H1 (cell line): ENCODE data around the gene RASAL2. TPM values are rescaled to one million over a fixed set of nuclear protein-coding genes. Genes with fewer than 3 reads are reported as not detected.

Experiments
- CTCF ChIA-PET: fragments of 300-600 bp; sonication (Branson Sonifier 250); formaldehyde crosslinking; loops from one replicate; lab custom pipeline; 2021; ENCODE audit not compliant: partially characterized antibody; lab: Charles Lee
- POLR2A ChIA-PET: fragments of 300-600 bp; sonication (Branson Sonifier 250); formaldehyde crosslinking; loops from one replicate; lab custom pipeline; 2021; ENCODE audit warnings: inconsistent platforms; ENCODE audit not compliant: partially characterized antibody; lab: Charles Lee
- DNase-seq, 2 experiments: peaks; one replicate each; pipeline versions ENCODE4 v3.0.0 to v3.0.0-alpha.2; 2010 to 2022; ENCODE audit warnings: low spot score in 2 of 2, low read depth in 1 of 2, mixed read lengths in 1 of 2
- FAIRE-seq: peaks from 2 replicates; lab custom pipeline; 2011; peaks lifted over from hg19 to GRCh38; lab: Jason Lieb, UNC
- H2AFZ ChIP-seq: 2 replicates; pipeline ENCODE4 v1.8.1; 2012; ENCODE audit warnings: low read length, inconsistent platforms
- H2AK5ac ChIP-seq: 2 replicates; pipeline ENCODE4 v1.6.1; 2013; ENCODE audit warnings: low read depth, low read length
- H2BK120ac ChIP-seq: replicated peaks from 2 replicates; pipeline ENCODE3; 2013; ENCODE audit warnings: low read depth, low read length, inconsistent platforms
- H2BK12ac ChIP-seq: 2 replicates; pipeline ENCODE4 v1.6.1; 2013; ENCODE audit warnings: low read depth, low read length
- H2BK15ac ChIP-seq: 2 replicates; pipeline ENCODE4 v1.6.1; 2013; ENCODE audit warnings: low read length
- H2BK20ac ChIP-seq: 2 replicates; pipeline ENCODE4 v1.6.1; 2013; ENCODE audit warnings: low read length
- H2BK5ac ChIP-seq: 2 replicates; pipeline ENCODE4 v1.6.1; 2013; ENCODE audit warnings: low read depth, low read length
- H3K14ac ChIP-seq: 2 replicates; pipeline ENCODE4 v1.6.1; 2013; ENCODE audit warnings: inconsistent platforms; ENCODE audit not compliant: insufficient read length
- H3K18ac ChIP-seq: 2 replicates; pipeline ENCODE4 v1.6.1; 2013; ENCODE audit warnings: low read length; ENCODE audit errors: extremely low read depth
- H3K23ac ChIP-seq: 2 replicates; pipeline ENCODE4 v1.6.1; 2013; ENCODE audit warnings: inconsistent platforms; ENCODE audit not compliant: insufficient read length
- H3K23me2 ChIP-seq: 2 replicates; pipeline ENCODE4 v1.6.1; 2013; ENCODE audit warnings: low read depth, low read length
- H3K27ac ChIP-seq: 2 replicates; pipeline ENCODE4 v1.6.1; 2011; ENCODE audit warnings: low read depth, low read length, inconsistent platforms
- H3K27me3 ChIP-seq, 4 experiments: replicated peaks in 1 of 4; 1 replicate in 1 of 4; 2 replicates in 3 of 4; pipeline versions ENCODE4 v1.6.1 to v1.8.1; 2011 to 2013; ENCODE audit warnings: low read length in 3 of 4, mild to moderate bottlenecking in 3 of 4, inconsistent platforms in 2 of 4, mixed read lengths in 2 of 4, moderate library complexity in 1 of 4; ENCODE audit not compliant: control insufficient read depth in 3 of 4, insufficient read depth in 3 of 4; ENCODE audit errors: extremely low read depth in 1 of 4
- H3K36me3 ChIP-seq, 4 experiments: 2 replicates each; pipeline versions ENCODE4 v1.6.1 to v1.8.1; 2011 to 2013; ENCODE audit warnings: mild to moderate bottlenecking in 4 of 4, low read length in 3 of 4, moderate library complexity in 2 of 4, control low read depth in 1 of 4, inconsistent platforms in 1 of 4; ENCODE audit not compliant: insufficient read depth in 4 of 4, control insufficient read depth in 2 of 4
- H3K4ac ChIP-seq: replicated peaks from 2 replicates; pipeline ENCODE3; 2013; ENCODE audit warnings: low read length, low read depth, mixed read lengths, inconsistent platforms; ENCODE audit not compliant: insufficient read length
- H3K4me1 ChIP-seq, 4 experiments: replicated peaks in 1 of 4; 1 replicate in 1 of 4; 2 replicates in 3 of 4; pipeline versions ENCODE4 v1.6.1 to v1.8.1; 2011 to 2013; ENCODE audit warnings: low read length in 3 of 4, inconsistent platforms in 2 of 4, mixed read lengths in 1 of 4; ENCODE audit not compliant: insufficient read depth in 4 of 4, control insufficient read depth in 3 of 4
- H3K4me2 ChIP-seq, 2 experiments: 2 replicates each; pipeline versions ENCODE4 v1.6.1 to v1.8.1; 2011 to 2013; ENCODE audit warnings: low read depth in 2 of 2, low read length in 2 of 2, control low read depth in 1 of 2, inconsistent platforms in 1 of 2, mild to moderate bottlenecking in 1 of 2; ENCODE audit not compliant: insufficient read depth in 1 of 2
- H3K4me3 ChIP-seq, 4 experiments: fragments of 200-600, 300-600 bp in 1 of 4; sonication (generic), shearing (Covaris generic), sonication (Bioruptor Twin) in 1 of 4; 2 replicates each; pipeline versions ENCODE4 v1.5.1 to v1.8.1; 2011 to 2016; ENCODE audit warnings: low read length in 4 of 4, low read depth in 3 of 4, control low read depth in 2 of 4, inconsistent platforms in 2 of 4, mild to moderate bottlenecking in 2 of 4, mixed read lengths in 1 of 4, moderate library complexity in 1 of 4; ENCODE audit not compliant: insufficient read depth in 2 of 4; ENCODE audit errors: extremely low read depth in 1 of 4
- H3K56ac ChIP-seq: replicated peaks from 2 replicates; pipeline ENCODE3; 2013; ENCODE audit warnings: low read depth, mild to moderate bottlenecking, mixed read lengths, low read length, inconsistent platforms; ENCODE audit not compliant: insufficient read length
- H3K79me1 ChIP-seq: 2 replicates; pipeline ENCODE4 v1.6.1; 2013; ENCODE audit warnings: low read depth, low read length, control low read depth
- H3K79me2 ChIP-seq, 2 experiments: 2 replicates each; pipeline versions ENCODE4 v1.6.1 to v1.8.1; 2012 to 2013; ENCODE audit warnings: low read length in 2 of 2, mild to moderate bottlenecking in 2 of 2, inconsistent platforms in 1 of 2; ENCODE audit not compliant: insufficient read depth in 2 of 2, control insufficient read depth in 1 of 2
- H3K9ac ChIP-seq, 4 experiments: replicated peaks in 1 of 4; 1 replicate in 1 of 4; 2 replicates in 3 of 4; pipeline versions ENCODE4 v1.6.1 to v1.8.1; 2011 to 2013; ENCODE audit warnings: low read depth in 3 of 4, low read length in 3 of 4, control low read depth in 2 of 4, mild to moderate bottlenecking in 2 of 4, moderate library complexity in 2 of 4, inconsistent platforms in 1 of 4; ENCODE audit errors: extremely low read depth in 1 of 4
- H3K9me3 ChIP-seq, 2 experiments: 2 replicates each; pipeline versions ENCODE4 v1.6.1 to v1.8.1; 2012 to 2013; ENCODE audit warnings: mild to moderate bottlenecking in 2 of 2, moderate library complexity in 2 of 2, control low read depth in 1 of 2, inconsistent platforms in 1 of 2, low read depth in 1 of 2, low read length in 1 of 2, mixed read lengths in 1 of 2; ENCODE audit not compliant: insufficient read depth in 2 of 2
- H4K20me1 ChIP-seq, 2 experiments: replicated peaks in 1 of 2; 2 replicates each; pipeline versions ENCODE3 to v1.8.1; 2011 to 2013; ENCODE audit warnings: inconsistent platforms in 2 of 2, low read length in 2 of 2, mild to moderate bottlenecking in 1 of 2; ENCODE audit not compliant: insufficient read depth in 2 of 2, control insufficient read depth in 1 of 2
- H4K5ac ChIP-seq: 2 replicates; pipeline ENCODE4 v1.6.1; 2013; ENCODE audit warnings: low read length, low read depth, mixed read lengths, inconsistent platforms; ENCODE audit not compliant: insufficient read length
- H4K8ac ChIP-seq: 2 replicates; pipeline ENCODE4 v1.8.0; 2013; ENCODE audit warnings: mild to moderate bottlenecking, moderate library complexity, low read length, inconsistent platforms; ENCODE audit not compliant: insufficient read depth; ENCODE audit errors: extremely low read depth
- H4K91ac ChIP-seq: replicated peaks from 2 replicates; pipeline ENCODE3; 2013; ENCODE audit warnings: low read length, mixed read lengths, inconsistent platforms; ENCODE audit not compliant: insufficient read length
- BCL11A ChIP-seq, 2 experiments: IDR thresholded peaks; one replicate each; pipeline ENCODE4 v1.6.1; 2011; ENCODE audit warnings: low read depth in 2 of 2, low read length in 2 of 2, mild to moderate bottlenecking in 2 of 2
- CEBPB ChIP-seq: IDR thresholded peaks from 2 replicates; pipeline ENCODE4 v1.6.1; 2012; ENCODE audit warnings: low read depth, low read length
- EGR1 ChIP-seq: IDR thresholded peaks from 2 replicates; pipeline ENCODE4 v1.6.1; 2011; ENCODE audit warnings: low read depth, low read length, borderline replicate concordance
- EZH2 ChIP-seq: fragments of 200-600 bp; sonication (generic); IDR thresholded peaks from 2 replicates; pipeline ENCODE4 v1.7.1; 2012; ENCODE audit warnings: low read depth, mild to moderate bottlenecking, moderate library complexity, low read length, inconsistent platforms; ENCODE audit not compliant: severe bottlenecking
- KDM1A ChIP-seq: fragments of 200-600, 300-600 bp; sonication (generic); IDR thresholded peaks from 2 replicates; pipeline ENCODE4 v1.7.1; 2016; ENCODE audit warnings: mild to moderate bottlenecking, low read length, borderline replicate concordance
- KDM4A ChIP-seq: IDR thresholded peaks from one replicate; pipeline ENCODE4 v1.7.1; 2012; ENCODE audit warnings: low read depth, mild to moderate bottlenecking, moderate library complexity, low read length, inconsistent platforms; ENCODE audit not compliant: severe bottlenecking
- POLR2A ChIP-seq, 2 experiments: IDR thresholded peaks; 1 replicate in 1 of 2; 2 replicates in 1 of 2; pipeline ENCODE4 v1.6.1; 2011; ENCODE audit warnings: low read depth in 2 of 2, low read length in 2 of 2, mild to moderate bottlenecking in 2 of 2; ENCODE audit errors: control extremely low read depth in 1 of 2
- SAP30 ChIP-seq: fragments of 300-600 bp; sonication (generic); IDR thresholded peaks from 2 replicates; pipeline ENCODE4 v1.7.1; 2012; ENCODE audit warnings: low read length, moderate library complexity, mild to moderate bottlenecking, inconsistent platforms; ENCODE audit not compliant: insufficient read depth, insufficient replicate concordance
- SP2 ChIP-seq: IDR thresholded peaks from 2 replicates; pipeline ENCODE4 v1.6.1; 2012; ENCODE audit warnings: mild to moderate bottlenecking, low read length, inconsistent platforms
- TAF1 ChIP-seq: IDR thresholded peaks from 2 replicates; pipeline ENCODE4 v1.6.1; 2011; ENCODE audit warnings: mild to moderate bottlenecking, low read depth, low read length
- TBP ChIP-seq: IDR thresholded peaks from 2 replicates; pipeline ENCODE4 v1.6.1; 2011; ENCODE audit warnings: low read depth, low read length, improper control_type of control experiment
- ZNF274 ChIP-seq: IDR thresholded peaks from 2 replicates; pipeline ENCODE4 v1.7.0; 2012; ENCODE audit warnings: low read length, borderline replicate concordance; ENCODE audit errors: extremely low read depth
- polyA plus RNA-seq, 7 experiments: library from polyadenylated mRNA; depleted of rRNA in 3 of 7; stranded (reverse) in 5 of 7; unstranded in 2 of 7; fragments of >200 nt in 5 of 7; fragments of 200-250 nt in 2 of 7; gene quantifications; 1 replicate in 5 of 7; 2 replicates in 1 of 7; 4 replicates in 1 of 7; pipeline versions ENCODE4 v1.2.1 to v1.2.3, GENCODE V29; 2011 to 2013; ENCODE audit warnings: missing spikeins in 2 of 7, mixed read lengths in 2 of 7
- total RNA-seq: library from RNA; stranded (reverse); fragmentation: NEBNext Ultra II Directional; extraction: Animal tissue kit (Norgen Biotek cat#: 25700); gene quantifications from 2 replicates; pipeline ENCODE4 v1.2.1, GENCODE V29; 2021
- TF ChIP-seq, protein P1 (sequence below): IDR thresholded peaks from 2 replicates; pipeline ENCODE4 v1.6.1; 2011; ENCODE audit warnings: low read length, improper control_type of control experiment

The RASAL2 gene
- total and polyA plus RNA-seq, 2 of the 8 experiments (the other 6 are each of a cell fraction or from before 2014, with no cell fraction given): 15.9 to 32.5 TPM

DNA sequence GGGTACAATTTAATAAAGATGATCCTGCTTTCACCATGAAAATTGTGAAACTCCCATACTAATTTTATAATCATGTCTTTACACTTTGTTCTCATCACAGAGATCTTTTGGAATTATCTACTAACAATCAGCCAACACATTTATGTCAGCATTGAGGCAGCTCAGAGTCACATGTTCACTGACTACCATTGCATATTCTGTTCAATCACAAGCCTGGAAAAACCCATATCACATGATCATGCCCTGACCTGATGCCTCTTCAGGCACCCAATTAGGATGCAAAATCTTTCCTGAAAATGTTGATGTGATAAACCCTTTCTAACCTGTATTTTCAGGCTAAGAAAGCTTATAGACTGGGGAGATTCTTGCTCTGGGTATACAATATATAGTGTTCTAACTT lies 21.6 kb upstream of the RASAL2 start:
- TF ChIP-seq CEBPB (no peak), EGR1 (no peak), SP2 (no peak), BCL11A (IDR thresholded peaks at IDR 0.05; ENCODE audit: low read depth in 2 of 2, low read length in 2 of 2) (no peak), KDM4A (no peak), TBP (no peak), ZNF274 (no peak), POLR2A (IDR thresholded peaks at IDR 0.05; ENCODE audit: control extremely low read depth in 1 of 2, low read depth in 2 of 2, low read length in 2 of 2) (no peak), TAF1 (no peak), SAP30 (no peak), EZH2 (no peak), KDM1A (no peak)
- TF ChIP-seq, protein P1, sequence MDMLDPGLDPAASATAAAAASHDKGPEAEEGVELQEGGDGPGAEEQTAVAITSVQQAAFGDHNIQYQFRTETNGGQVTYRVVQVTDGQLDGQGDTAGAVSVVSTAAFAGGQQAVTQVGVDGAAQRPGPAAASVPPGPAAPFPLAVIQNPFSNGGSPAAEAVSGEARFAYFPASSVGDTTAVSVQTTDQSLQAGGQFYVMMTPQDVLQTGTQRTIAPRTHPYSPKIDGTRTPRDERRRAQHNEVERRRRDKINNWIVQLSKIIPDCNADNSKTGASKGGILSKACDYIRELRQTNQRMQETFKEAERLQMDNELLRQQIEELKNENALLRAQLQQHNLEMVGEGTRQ: no peak
- H3K9me3 ChIP-seq: no peaks in the 10 kb centered on the region
- H4K8ac ChIP-seq: no peak overlapping the region
- no peak overlapping the region for H2AK5ac ChIP-seq
- no peak for DNase-seq
- H3K27ac ChIP-seq: no peak overlapping the region
- no peaks in the 10 kb centered on the region for H3K79me1 ChIP-seq
- no peak overlapping the region for H2AFZ ChIP-seq
- no peak overlapping the region for H2BK15ac ChIP-seq
- H3K9ac ChIP-seq: no peak overlapping the region
- H3K4me1 ChIP-seq: no peaks in the 10 kb centered on the region
- no peak overlapping the region for H2BK120ac ChIP-seq
- H2BK5ac ChIP-seq: no peak overlapping the region
- H3K27me3 ChIP-seq: no peaks in the 10 kb centered on the region
- H4K20me1 ChIP-seq: no peaks in the 10 kb centered on the region
- H3K23me2 ChIP-seq: no peaks in the 10 kb centered on the region
- H3K4me3 ChIP-seq: no peak overlapping the region
- no peak overlapping the region for H3K56ac ChIP-seq
- H3K79me2 ChIP-seq: no peaks in the 10 kb centered on the region
- no peak overlapping the region for H3K18ac ChIP-seq
- H3K14ac ChIP-seq: no peak overlapping the region
- no peak overlapping the region for H2BK12ac ChIP-seq
- no peak overlapping the region for H4K91ac ChIP-seq
- CTCF ChIA-PET: interaction anchor here (1.4 to 1.6 kb wide), 4 partner anchors 16 to 25 kb away, joined by 3 read pairs; no protein-coding TSS in a partner anchor
- no peak overlapping the region for H3K4me2 ChIP-seq
- no peak overlapping the region for H3K4ac ChIP-seq
- no peak for FAIRE-seq
- H3K23ac ChIP-seq: no peak overlapping the region
- POLR2A ChIA-PET: interaction anchor here (1.9 kb wide), 1 partner anchor 11 kb away, joined by 7 read pairs; no protein-coding TSS in a partner anchor
- no peak overlapping the region for H2BK20ac ChIP-seq
- no peaks in the 10 kb centered on the region for H3K36me3 ChIP-seq
- no peak overlapping the region for H4K5ac ChIP-seq
